ENCODE results near the gene KYNU. TPM values are rescaled to one million over a fixed set of nuclear protein-coding genes. Genes with fewer than 3 reads are reported as not detected.
"Not testable (repeated sequence)": the region's sequence is repeated elsewhere in the genome, so short reads cannot be mapped to it uniquely, and the experiment has no call there.

Gene KYNU
- total RNA-seq, 1 donor from 2014 or later, result not detected

GRCh38 chr2:143068509-143068908, 191.0 kb downstream of the KYNU start:
- Mint-ChIP-seq H3K4me3 (no peak overlapping the region), H3K36me3 (ENCODE audit: low read depth) (no peaks in the 10 kb centered on the region), H3K9me3 (peaks cover 9% of the 10 kb centered on the region), H3K27me3 (peaks cover 23% of the 10 kb centered on the region), H3K27ac (no peak overlapping the region), H3K4me1 (no peaks in the 10 kb centered on the region)
- intact Hi-C loops (cut with micrococcal nuclease), result no loop called here
- no peak for DNase-seq

GRCh38 chr2:143070704-143071103, 193.2 kb downstream of the KYNU start:
- Mint-ChIP-seq H3K27me3 (peaks cover 23% of the 10 kb centered on the region), H3K9me3 (peaks cover 13% of the 10 kb centered on the region), H3K27ac (no peak overlapping the region), H3K4me3 (no peak overlapping the region), H3K36me3 (ENCODE audit: low read depth) (no peaks in the 10 kb centered on the region), H3K4me1 (no peaks in the 10 kb centered on the region)
- intact Hi-C loops (cut with micrococcal nuclease), result no loop called here
- DNase-seq, result no peak

- intact Hi-C loops (cut with micrococcal nuclease), result no loop called here
Observed at GRCh38 chr2:143071185-143071876, 193.9 kb downstream of the KYNU start.

GRCh38 chr2:143074913-143075312, 197.4 kb downstream of the KYNU start:
- H3K4me3 Mint-ChIP-seq; H3K9me3 Mint-ChIP-seq; DNase-seq; H3K27ac Mint-ChIP-seq; H3K4me1 Mint-ChIP-seq; intact Hi-C loops (cut with micrococcal nuclease); H3K36me3 Mint-ChIP-seq (ENCODE audit: low read depth): not testable (repeated sequence)
- H3K27me3 Mint-ChIP-seq, result peaks cover 12% of the 10 kb centered on the region

More at GRCh38 chr2:143071185-143071876, 193.9 kb downstream of the KYNU start:
- no peak overlapping the region for H3K4me3 Mint-ChIP-seq
- H3K27me3 Mint-ChIP-seq, result peaks cover 19% of the 10 kb centered on the region
- no peak overlapping the region for H3K27ac Mint-ChIP-seq
- peaks cover 9% of the 10 kb centered on the region for H3K9me3 Mint-ChIP-seq
- H3K36me3 Mint-ChIP-seq (ENCODE audit: low read depth), result no peaks in the 10 kb centered on the region
- H3K4me1 Mint-ChIP-seq, result no peaks in the 10 kb centered on the region
- no peak for DNase-seq

- Mint-ChIP-seq H3K4me1 (no peaks in the 10 kb centered on the region), H3K27me3 (peaks cover 8% of the 10 kb centered on the region), H3K36me3 (ENCODE audit: low read depth) (no peaks in the 10 kb centered on the region)
Observed at GRCh38 chr2:143075711-143076110, 198.2 kb downstream of the KYNU start.

GRCh38 chr2:143078104-143078503, 200.6 kb downstream of the KYNU start:
- Mint-ChIP-seq H3K27ac (no peak overlapping the region), H3K4me1 (no peaks in the 10 kb centered on the region), H3K4me3 (no peak overlapping the region), H3K9me3 (peaks cover 8% of the 10 kb centered on the region), H3K27me3 (peaks cover 5% of the 10 kb centered on the region), H3K36me3 (ENCODE audit: low read depth) (no peaks in the 10 kb centered on the region)
- intact Hi-C loops (cut with micrococcal nuclease), result no loop called here
- DNase-seq, result no peak

More at GRCh38 chr2:143075711-143076110, 198.2 kb downstream of the KYNU start:
- no peak for DNase-seq
- intact Hi-C loops (cut with micrococcal nuclease), result no loop called here
- peaks cover 8% of the 10 kb centered on the region for H3K9me3 Mint-ChIP-seq
- H3K27ac Mint-ChIP-seq, result no peak overlapping the region
- H3K4me3 Mint-ChIP-seq, result no peak overlapping the region

- peaks cover 27% of the 10 kb centered on the region for H3K4me1 Mint-ChIP-seq
- H3K27me3 Mint-ChIP-seq, result peaks cover 5% of the 10 kb centered on the region
- H3K9me3 Mint-ChIP-seq, result no peaks in the 10 kb centered on the region
- no peak for DNase-seq
- no peak overlapping the region for H3K4me3 Mint-ChIP-seq
- no peaks in the 10 kb centered on the region for H3K36me3 Mint-ChIP-seq (ENCODE audit: low read depth)
- H3K27ac Mint-ChIP-seq, result no peak overlapping the region
- intact Hi-C loops (cut with micrococcal nuclease), result no loop called here
Observed at GRCh38 chr2:143081616-143082015, 204.2 kb downstream of the KYNU start.

GRCh38 chr2:143083636-143084035, 206.2 kb downstream of the KYNU start:
- H3K27ac Mint-ChIP-seq, result peak overlapping the region; percentile 48
- H3K9me3 Mint-ChIP-seq, result no peaks in the 10 kb centered on the region
- H3K4me1 Mint-ChIP-seq, result peaks cover 27% of the 10 kb centered on the region
- H3K4me3 Mint-ChIP-seq, result peak overlapping the region; percentile 28
- intact Hi-C loops (cut with micrococcal nuclease), result loop anchor here (2.0 kb wide), 1 partner anchor 29 kb away; no protein-coding TSS in a partner anchor
- peaks cover 5% of the 10 kb centered on the region for H3K27me3 Mint-ChIP-seq
- DNase-seq, result no peak
- no peaks in the 10 kb centered on the region for H3K36me3 Mint-ChIP-seq (ENCODE audit: low read depth)

GRCh38 chr2:143084462-143084861, 207.0 kb downstream of the KYNU start:
- peak overlapping the region; percentile 78 for H3K27ac Mint-ChIP-seq

GRCh38 chr2:143085125-143085784, 207.8 kb downstream of the KYNU start:
- H3K27me3 Mint-ChIP-seq, result no peaks in the 10 kb centered on the region
- H3K9me3 Mint-ChIP-seq, result no peaks in the 10 kb centered on the region
- DNase-seq, result no peak
- intact Hi-C loops (cut with micrococcal nuclease), result loop anchor here (2.0 kb wide), 1 partner anchor 28 kb away; no protein-coding TSS in a partner anchor
- H3K4me1 Mint-ChIP-seq, result peaks cover 27% of the 10 kb centered on the region
- H3K27ac Mint-ChIP-seq, result peak overlapping the region; percentile 78
- H3K36me3 Mint-ChIP-seq (ENCODE audit: low read depth), result no peaks in the 10 kb centered on the region
- H3K4me3 Mint-ChIP-seq, result no peak overlapping the region

More at GRCh38 chr2:143084462-143084861, 207.0 kb downstream of the KYNU start:
- Mint-ChIP-seq H3K36me3 (ENCODE audit: low read depth) (no peaks in the 10 kb centered on the region), H3K4me1 (peaks cover 27% of the 10 kb centered on the region), H3K4me3 (no peak overlapping the region), H3K9me3 (no peaks in the 10 kb centered on the region), H3K27me3 (peaks cover 5% of the 10 kb centered on the region)
- intact Hi-C loops (cut with micrococcal nuclease), result loop anchor here (2.0 kb wide), 1 partner anchor 28 kb away; no protein-coding TSS in a partner anchor
- no peak for DNase-seq

GRCh38 chr2:143087033-143087432, 209.6 kb downstream of the KYNU start:
- Mint-ChIP-seq H3K9me3 (no peaks in the 10 kb centered on the region), H3K4me3 (no peak overlapping the region)

GRCh38 chr2:143088388-143088787, 210.9 kb downstream of the KYNU start:
- intact Hi-C loops (cut with micrococcal nuclease), result no loop called here
- H3K27ac Mint-ChIP-seq, result no peak overlapping the region
- no peak for DNase-seq

More at GRCh38 chr2:143087033-143087432, 209.6 kb downstream of the KYNU start:
- no peak for DNase-seq
- Mint-ChIP-seq H3K27me3 (no peaks in the 10 kb centered on the region), H3K36me3 (ENCODE audit: low read depth) (no peaks in the 10 kb centered on the region), H3K27ac (no peak overlapping the region), H3K4me1 (peaks cover 27% of the 10 kb centered on the region)
- intact Hi-C loops (cut with micrococcal nuclease), result no loop called here

GRCh38 chr2:143089520-143089919, 212.1 kb downstream of the KYNU start:
- H3K9me3 Mint-ChIP-seq; H3K27me3 Mint-ChIP-seq; DNase-seq; H3K4me3 Mint-ChIP-seq; H3K36me3 Mint-ChIP-seq (ENCODE audit: low read depth); intact Hi-C loops (cut with micrococcal nuclease); H3K27ac Mint-ChIP-seq: not testable (repeated sequence)
- peaks cover 15% of the 10 kb centered on the region for H3K4me1 Mint-ChIP-seq

More at GRCh38 chr2:143088388-143088787, 210.9 kb downstream of the KYNU start:
- H3K4me1 Mint-ChIP-seq, result peaks cover 25% of the 10 kb centered on the region
- H3K4me3 Mint-ChIP-seq, result no peak overlapping the region
- H3K9me3 Mint-ChIP-seq, result no peaks in the 10 kb centered on the region
- H3K27me3 Mint-ChIP-seq, result no peaks in the 10 kb centered on the region
- no peaks in the 10 kb centered on the region for H3K36me3 Mint-ChIP-seq (ENCODE audit: low read depth)

Data from activated CD4-positive, alpha-beta T cell treated with anti-CD3 and anti-CD28 coated beads, Interleukin-2, amount 10 ng/mL, durations not matched to agents 24 days and 14 days (primary cell).